GM10266 (cell line): ENCODE data around the gene NBEA.
"Not testable (repeated sequence)": the region's sequence is repeated elsewhere in the genome, so short reads cannot be mapped to it uniquely, and the experiment has no call there.

Source experiments
- DNase-seq: peaks from one replicate; pipeline ENCODE4 v3.0.0; 2012; ENCODE audit errors: extremely low spot score
- TF ChIP-seq, protein P1 (sequence below): IDR thresholded peaks from 2 replicates; pipeline ENCODE4 v1.5.1; 2012; ENCODE audit warnings: mild to moderate bottlenecking, low read depth; ENCODE audit not compliant: control insufficient read depth, insufficient read depth; ENCODE audit errors: missing control alignments

The NBEA gene

DNA sequence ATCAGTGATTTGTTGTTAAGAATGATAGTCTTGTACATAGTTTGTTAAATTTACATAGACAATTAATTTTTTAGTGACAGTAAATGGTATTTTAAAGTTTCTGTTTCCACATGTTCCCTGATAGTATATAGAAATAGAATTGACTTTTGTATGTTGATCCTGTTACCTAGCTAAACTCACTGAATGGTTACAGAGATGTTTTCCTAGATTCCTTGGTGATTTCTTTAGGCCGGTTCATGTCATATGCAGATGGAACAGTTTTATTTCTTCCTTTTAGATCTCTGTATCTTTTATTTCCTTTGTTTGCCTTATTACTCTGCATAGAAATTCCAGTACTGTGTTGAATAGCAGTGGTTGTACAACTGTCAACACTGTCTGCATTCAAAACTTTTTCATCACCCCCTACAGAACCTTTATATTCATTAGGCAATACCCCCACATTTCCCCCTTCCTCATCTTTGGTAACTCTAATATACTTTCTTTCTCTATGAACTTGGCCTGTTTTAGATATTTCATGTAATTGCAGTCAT is 86.3 kb downstream of the NBEA start:
- TF ChIP-seq, protein P1, sequence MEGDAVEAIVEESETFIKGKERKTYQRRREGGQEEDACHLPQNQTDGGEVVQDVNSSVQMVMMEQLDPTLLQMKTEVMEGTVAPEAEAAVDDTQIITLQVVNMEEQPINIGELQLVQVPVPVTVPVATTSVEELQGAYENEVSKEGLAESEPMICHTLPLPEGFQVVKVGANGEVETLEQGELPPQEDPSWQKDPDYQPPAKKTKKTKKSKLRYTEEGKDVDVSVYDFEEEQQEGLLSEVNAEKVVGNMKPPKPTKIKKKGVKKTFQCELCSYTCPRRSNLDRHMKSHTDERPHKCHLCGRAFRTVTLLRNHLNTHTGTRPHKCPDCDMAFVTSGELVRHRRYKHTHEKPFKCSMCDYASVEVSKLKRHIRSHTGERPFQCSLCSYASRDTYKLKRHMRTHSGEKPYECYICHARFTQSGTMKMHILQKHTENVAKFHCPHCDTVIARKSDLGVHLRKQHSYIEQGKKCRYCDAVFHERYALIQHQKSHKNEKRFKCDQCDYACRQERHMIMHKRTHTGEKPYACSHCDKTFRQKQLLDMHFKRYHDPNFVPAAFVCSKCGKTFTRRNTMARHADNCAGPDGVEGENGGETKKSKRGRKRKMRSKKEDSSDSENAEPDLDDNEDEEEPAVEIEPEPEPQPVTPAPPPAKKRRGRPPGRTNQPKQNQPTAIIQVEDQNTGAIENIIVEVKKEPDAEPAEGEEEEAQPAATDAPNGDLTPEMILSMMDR, result no peak
- no peak for DNase-seq

DNA sequence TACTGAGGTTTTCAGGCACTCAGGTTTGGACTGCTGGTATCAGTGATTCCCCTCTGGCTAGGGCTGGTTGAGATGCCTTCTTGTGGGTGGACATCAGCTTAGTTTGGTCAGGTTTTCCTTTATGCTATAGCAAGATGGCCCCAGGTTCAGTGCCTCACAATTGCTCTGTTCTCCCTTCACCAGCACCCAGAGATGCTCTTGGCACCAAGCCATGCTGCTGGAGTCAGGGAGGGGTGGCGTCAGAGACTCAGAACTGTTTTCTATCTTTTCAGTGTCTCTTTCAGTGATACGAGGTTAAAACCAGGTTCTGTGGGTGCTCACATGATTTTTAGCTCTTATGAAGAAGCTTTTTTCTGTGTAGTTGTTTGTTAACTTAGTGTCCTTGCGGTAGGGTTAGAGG is 96.9 kb downstream of the NBEA start:
- no peak for DNase-seq
- TF ChIP-seq, protein P1, result no peak

DNA sequence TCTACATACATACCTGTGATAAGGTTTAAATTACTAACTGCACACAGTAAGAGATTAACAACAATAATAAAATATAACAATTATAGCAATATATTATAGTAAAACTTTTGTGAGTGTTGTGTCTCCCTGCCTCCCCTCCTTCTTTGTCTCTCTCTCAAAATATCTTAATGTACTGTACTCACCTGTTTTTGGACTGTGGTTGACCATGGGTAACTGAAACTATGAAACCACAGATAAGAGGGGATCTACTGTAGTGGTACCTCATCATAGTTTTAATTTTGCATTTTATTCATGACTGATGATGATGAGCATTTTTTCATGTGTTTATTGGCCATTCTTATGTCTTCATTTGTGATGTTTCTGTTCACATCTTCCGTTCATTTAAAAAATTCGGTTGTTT is 104.5 kb downstream of the NBEA start:
- TF ChIP-seq, protein P1, result no peak
- DNase-seq, result no peak

DNA sequence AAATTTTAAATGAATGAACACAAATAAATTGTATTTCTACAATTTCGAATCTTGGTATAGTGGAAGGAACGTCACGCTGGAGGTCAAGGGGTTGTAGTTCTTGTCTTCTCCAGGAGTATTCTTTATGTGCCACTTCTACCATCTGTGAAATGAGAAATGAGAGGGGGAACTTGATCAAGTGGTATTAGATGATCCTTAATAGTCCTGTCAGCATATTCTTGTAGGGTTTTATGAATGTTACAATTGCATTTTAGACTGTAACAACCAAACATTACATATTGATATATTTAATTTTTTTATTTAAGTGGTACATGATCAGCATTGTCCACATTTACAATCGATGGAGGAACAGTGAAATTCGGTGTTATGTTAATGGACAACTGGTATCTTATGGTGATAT is 113.6 kb downstream of the NBEA start:
- TF ChIP-seq, protein P1, result no peak
- DNase-seq, result no peak

DNA sequence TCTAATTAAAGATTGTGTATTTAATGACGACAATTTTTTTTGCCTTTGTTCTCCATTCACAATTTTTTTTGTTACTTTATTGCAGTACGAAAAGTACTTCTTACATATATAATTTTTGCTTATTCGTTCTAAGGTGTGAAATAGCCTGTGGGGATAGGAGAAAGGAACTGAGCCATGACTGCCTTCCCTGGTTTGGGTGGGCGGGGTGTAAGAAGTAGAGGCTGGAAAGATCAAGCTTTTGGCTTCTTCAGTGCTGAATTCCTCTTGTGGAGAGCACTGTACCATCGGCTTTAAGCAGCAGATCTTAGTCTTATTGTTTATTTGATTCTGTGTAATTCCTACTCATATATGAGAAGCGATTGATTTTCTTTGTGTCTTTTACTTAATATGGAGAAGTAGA is 115.8 kb downstream of the NBEA start:
- TF ChIP-seq, protein P1, result no peak
- no peak for DNase-seq

DNA sequence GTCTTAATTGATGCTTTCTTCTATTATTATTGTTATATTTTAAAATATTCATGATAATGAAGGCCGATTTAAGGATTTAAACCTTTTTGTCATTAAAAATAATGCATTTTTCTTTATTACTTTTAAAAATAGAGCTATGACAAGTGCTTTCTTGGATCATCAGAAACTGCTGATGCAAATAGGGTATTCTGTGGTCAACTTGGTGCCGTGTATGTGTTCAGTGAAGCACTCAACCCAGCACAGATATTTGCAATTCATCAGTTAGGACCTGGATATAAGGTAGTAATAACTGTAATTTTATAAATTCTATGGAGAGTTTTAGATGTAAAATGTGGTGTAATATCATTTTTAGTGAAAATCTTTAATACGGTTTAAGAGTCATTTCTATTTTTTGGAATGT is 116.5 kb downstream of the NBEA start:
- DNase-seq, result not testable (repeated sequence)

DNA sequence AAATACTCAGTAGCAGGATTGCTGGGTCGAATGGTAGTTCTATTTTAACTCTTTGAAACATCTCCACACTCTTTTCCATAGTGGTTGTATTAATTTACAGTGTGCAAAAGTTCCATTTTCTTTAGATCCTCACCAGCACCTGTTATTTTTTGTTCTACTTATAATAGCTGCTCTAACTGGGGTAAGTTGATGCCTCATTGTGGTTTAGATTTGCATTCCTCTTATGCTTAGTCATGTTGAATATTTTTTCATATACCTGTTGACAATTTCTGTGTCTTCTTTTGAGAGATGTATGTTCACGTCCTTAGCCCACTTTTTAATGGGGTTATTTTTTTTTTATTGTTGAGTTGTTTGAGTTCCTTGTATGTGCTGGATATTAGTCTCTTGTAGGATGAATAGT is 144.6 kb downstream of the NBEA start:
- DNase-seq, result no peak
- TF ChIP-seq, protein P1, result no peak

DNA sequence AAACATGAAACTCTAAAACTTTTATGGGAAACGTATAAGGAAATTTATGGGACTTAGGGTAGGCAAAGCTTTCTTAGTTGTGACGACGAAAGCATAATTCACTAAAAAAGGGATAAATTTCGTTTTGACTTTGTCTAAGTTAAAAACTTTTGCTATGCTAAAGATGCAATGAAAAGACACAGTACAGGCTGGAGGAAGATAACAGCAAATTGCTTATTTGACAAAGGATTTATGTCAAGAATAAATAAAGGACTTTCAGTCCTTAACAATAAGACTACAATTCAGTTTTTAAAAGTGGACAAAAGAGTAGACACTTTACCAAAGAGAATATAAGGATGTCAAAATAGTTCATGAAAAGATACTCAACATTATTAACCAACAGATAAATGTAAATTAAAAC is 150.2 kb downstream of the NBEA start:
- TF ChIP-seq, protein P1, result no peak
- no peak for DNase-seq
